ENCODE data around the gene ADAMTS1.

ADAMTS1 gene

DNA sequence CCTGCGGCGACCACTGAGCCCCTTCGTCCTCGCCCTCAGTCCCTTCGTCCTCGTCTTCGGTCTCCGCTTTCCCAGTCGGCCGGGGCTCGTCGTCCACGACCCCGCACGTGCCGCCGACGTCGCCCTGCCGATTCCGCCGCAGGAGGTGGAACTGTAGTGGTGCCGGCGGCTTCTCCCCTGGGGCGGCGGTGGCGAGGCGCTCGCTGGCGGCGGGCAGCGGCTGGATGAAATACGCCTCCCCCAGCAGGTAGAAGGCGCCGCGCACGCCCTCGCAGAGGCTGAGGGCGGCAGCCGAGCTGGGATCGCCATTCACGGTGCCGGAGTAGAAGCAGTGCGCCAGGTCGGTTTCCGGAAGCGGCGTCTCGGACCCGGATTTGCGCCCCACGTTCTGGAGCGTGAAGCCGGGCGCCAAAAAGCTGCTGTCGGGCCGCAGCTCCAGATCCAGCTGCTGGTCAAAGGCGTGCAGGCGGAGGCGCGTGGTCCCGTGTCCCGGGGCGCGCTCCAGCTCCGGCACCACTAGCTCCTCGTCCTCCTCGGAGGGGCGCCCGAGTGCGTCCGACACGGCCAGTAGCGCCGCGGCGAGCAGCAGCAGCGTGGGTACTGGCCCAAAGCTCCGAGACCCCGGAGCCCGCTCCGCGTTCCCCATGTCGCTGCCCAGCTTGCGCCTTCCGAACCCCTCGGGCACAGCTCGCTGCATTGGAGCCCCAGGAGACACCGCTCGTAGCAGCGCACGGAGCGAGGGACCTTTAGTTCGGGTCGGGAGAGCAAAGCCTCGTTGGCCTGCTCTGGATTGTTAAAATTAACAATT is 747 bp downstream of the ADAMTS1 start:
- peak in 1 of 2 experiments; percentile 52 for DNase-seq

GRCh38 chr21:26843933-26844257 is 1.3 kb downstream of the ADAMTS1 start:
- DNase-seq: peak in 1 of 2 experiments; percentile 47

DNA sequence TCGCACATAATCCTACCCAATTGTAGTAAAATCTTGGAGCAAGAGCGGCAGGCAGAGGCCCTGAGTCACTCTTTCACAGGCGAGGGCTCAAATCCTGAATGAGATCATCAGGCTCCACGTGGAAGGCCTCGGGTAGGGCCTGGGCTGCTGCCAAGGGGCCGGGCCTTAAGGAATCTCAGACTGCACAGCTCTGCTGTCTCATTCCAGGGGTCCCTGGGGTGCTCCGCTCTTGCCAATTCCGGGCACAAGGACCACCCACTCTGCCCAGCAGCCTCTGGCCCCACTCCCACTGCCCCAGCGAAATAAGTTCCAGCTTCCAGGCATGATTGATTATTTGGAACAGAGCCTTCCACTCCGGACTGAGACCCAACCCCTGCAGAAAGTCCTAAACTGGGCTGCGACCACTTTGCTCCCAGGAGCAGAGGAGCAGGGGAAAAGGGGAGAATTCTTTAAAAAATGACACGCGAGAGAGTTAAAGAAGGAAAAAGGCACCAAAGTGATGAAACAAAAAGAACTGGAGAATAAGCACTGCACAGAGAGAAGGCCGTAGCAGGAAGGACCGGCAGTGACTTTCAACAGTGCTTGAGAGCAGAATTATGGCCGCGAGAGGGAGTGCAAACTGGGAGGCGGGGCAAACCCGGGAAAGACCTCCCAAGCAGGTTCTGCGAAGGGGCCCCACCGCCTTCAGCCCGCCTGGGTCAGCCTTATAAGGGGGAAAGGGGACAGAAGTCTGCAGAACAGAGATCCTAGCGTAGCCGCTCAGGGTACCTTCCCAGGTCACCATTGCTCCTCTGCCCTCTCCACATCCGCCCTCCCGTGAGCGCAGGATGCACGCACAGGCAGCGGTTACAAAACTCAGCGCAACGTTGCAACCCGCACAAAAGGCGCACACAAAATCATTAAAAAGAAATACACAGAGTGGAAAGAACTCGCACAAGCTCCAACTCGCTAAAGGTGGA is 2.0 kb downstream of the ADAMTS1 start:
- DNase-seq: peak in 1 of 2 experiments; percentile 7

DNA sequence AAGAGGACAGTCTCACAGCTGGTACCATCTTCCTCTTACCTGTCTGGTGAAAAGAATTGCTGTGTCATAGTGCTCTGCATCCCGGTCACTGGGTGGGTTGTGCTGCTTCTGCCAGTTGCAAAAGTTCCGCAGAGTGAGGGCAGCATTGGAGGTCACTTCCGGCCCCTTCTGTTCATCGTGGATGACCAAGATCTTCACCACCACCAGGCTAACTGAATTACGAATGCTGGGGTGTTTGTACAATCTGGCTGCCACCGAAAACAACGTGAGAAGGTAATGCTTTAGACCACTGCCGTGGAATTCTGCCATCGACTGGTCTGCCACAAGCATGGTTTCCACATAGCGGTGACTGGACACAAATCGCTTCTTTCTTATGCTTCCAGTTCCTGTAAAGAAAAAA is 2.9 kb downstream of the ADAMTS1 start:
- DNase-seq: no peak

DNA sequence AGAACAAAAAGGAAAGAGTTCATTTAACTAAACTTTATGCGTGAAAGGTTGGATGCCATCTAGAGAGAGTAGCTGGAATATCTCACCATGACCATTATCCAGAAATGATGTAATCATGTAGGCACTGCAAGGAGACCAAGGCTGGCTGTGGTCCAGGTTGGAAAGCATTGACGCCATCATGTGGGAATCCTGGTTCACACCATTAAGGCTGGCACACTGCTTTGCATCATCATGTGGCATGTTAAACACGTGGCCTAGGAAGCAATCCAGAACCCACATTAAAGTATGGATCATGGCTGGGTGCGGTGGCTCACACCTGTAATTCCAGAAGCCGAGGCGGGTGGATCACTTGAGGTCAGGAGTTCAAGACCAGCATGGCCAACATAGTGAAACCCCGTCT is 4.3 kb downstream of the ADAMTS1 start:
- DNase-seq: peak in 1 of 2 experiments; percentile 12

DNA sequence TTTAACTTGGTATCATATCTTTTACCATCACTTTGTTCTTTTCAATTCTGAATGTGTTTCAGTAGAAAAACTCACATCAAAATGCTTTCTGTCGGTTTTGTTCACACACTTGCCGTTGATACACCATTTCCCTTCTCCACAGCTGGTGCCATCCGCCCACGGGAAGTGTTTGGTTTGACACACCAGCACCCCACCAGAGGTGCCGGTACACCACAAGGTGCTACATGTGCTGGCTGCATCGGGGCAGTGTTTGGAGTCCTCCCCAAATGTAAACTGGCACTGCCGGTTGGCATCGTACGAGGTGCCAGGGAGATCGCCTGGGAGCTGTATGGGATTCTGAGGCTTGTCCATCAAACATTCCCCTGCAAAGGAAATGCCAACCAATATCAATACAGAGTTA is 5.0 kb downstream of the ADAMTS1 start:
- DNase-seq: no peak

DNA sequence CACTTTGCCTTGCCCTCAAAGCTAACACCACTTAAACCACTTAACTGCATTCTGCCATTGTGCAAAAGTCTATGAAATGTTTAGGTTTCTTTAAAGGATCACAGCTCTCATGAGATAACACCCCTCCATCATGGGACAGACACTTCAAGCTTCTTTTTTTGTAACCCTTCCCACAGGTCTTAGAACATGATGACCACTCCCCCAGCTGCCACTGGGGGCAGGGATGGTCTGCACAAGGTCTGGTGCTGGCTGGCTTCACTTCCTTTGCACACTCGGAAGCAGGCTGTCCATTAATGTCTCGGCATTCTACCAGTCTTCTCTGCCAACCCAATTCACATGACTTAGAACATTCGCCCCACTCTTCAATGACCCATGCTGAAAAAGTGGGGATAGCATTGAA is 7.7 kb downstream of the ADAMTS1 start:
- no peak for DNase-seq

DNA sequence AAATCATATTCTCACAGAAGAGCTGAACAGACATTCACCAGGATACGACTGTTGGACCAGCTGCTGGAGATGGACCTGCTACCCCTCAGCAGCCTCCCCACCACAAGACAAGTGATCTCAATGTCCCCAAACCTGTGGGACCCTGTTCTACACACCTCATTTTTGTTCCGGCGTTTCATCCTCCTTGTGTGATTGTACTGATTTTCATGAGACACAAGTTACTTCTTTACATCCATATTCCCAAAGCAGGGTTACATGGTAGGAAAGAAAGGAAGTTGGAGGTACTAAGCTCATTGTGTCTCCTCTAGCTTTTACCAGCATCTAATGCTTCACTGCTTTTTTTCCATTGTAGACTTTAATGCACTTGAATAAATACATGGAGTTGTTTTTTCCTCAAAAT is 8.7 kb downstream of the ADAMTS1 start:
- no peak for DNase-seq

GRCh38 chr21:26835714-26836265 is 9.4 kb downstream of the ADAMTS1 start:
- no peak for DNase-seq

GRCh38 chr21:26835027-26835713 is 10.0 kb downstream of the ADAMTS1 start:
- no peak for DNase-seq

GRCh38 chr21:26834181-26834905 is 10.9 kb downstream of the ADAMTS1 start:
- no peak for DNase-seq

DNA sequence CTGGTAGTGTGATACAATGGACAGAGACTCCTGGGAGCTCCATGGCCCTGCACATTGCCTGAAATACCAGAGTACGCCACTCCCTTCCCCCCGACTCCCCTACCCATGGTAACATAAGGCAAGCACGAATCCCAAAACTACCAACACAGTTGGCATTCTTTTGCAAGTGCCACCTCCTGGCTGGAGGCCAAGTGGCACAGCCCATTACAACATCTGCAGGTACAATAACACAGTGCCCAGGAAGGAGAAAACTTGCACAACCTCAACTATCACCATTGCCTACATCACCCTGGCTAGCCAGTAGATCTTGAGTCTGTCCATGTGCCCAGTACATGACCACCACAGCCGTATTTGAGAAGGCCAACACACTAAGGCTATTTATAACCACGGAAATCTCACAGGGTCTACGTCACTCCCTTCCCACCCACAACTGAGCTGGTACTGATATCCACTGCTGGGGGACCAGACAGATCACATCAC is 11.7 kb downstream of the ADAMTS1 start:
- no peak for DNase-seq

DNA sequence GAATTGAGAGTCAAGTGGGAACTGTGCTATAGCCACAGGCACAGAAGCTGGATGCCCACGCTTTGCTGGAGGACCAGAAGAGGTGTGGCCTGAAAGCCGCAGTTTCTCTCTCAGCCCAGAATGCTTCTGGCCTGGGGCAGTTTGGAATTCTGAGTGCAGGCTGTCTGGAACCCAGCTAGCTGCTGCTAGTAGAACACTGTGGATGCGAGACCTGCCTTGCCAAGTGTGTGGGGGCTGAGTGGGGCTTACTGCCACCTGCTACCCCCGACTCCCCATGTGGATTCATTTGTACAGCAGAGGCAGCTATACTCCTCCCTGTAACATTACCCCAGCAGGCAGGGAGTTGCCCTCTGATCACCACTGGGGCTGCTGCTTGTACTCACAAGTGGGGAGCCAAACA is 12.2 kb downstream of the ADAMTS1 start:
- DNase-seq: no peak

DNA sequence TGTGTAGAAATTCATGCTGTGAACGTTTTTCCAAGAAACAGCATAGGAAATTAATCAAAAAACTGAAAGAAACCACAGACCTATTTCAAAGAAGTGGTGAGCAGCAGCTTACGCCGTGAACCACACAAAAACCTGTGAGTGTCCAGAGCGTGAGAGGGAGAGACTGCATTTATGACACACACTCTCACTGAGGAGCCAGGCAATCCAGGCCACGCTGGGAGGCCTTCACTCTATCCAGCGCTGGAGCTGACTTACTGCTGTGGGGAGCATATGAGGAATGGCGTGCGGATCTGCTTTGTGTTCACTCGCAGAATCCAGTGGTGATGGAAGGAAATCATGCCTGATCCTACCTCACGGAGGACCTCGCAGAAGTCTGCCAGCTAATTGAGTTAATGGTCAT is 12.7 kb downstream of the ADAMTS1 start:
- no peak for DNase-seq

GRCh38 chr21:26826801-26827200 is 18.4 kb downstream of the ADAMTS1 start:
- no peak for DNase-seq

GRCh38 chr21:26820509-26820908 is 24.7 kb downstream of the ADAMTS1 start:
- DNase-seq: no peak

DNA sequence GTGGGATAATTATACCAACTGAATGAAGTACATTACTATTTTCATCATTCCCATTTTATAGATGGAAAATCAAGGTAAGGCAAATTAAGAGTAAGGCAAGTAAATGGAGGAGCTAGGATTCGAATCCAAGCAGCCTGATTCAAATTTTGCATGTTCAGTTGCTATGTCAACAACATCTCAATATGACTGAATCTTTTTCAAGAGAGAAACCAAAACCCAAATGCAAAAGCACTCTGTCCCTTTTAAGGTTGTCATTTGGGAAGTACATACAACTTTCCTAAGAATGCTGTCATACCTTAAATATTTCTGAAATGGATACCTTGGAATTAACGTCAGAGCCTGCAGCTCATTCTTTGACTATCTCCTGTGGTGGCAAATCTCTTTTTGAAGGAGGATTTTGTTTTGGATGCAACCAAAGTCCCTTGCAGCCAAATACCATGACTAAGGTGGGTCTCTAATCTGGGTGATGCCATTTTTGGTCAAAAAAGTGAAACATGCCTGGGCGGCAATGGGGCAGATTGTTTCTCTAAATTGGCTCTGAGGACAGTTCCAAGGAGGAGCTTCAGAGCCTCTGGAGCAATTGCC is 25.4 kb downstream of the ADAMTS1 start:
- no peak for DNase-seq

GRCh38 chr21:26818906-26819305 is 26.3 kb downstream of the ADAMTS1 start:
- no peak for DNase-seq

GRCh38 chr21:26815197-26815596 is 30.0 kb downstream of the ADAMTS1 start:
- DNase-seq: no peak

GRCh38 chr21:26814386-26814785 is 30.8 kb downstream of the ADAMTS1 start:
- DNase-seq: no peak

DNA sequence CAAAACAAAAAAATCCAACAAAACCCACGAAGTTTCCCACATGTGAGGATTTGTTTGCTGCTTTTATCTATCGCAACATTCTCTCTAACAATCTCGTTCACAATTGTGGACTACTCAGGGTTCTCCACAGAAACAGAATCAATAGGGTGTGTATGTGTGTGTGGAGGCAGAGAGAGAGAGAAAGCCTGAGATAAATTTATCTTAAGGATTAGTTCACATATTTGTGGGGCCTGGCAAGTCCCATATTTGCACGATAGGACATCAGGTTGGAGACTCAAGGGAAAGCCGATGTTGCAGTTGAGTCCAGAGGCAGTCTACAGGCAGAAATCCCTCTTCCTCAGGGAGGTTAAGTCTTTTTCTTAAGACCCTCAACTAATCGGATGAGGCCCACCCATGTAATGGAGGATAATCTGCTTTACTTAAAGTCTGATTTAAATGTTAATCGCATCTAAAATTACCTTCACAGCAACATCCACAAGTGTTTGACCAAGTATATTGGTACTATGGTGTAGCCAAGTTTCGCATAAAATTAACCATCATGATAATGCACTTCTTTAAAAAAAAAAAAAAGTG is 31.7 kb downstream of the ADAMTS1 start:
- no peak for DNase-seq
